A673 (cell line): ENCODE results near the gene TMEM242. TPM values are rescaled to one million over a fixed set of nuclear protein-coding genes. Genes with fewer than 3 reads are reported as not detected.

Source experiments
- BruUV-seq: library from RNA; stranded (reverse); fragments of 400-500 nt; replicated peaks from 2 replicates; lab custom pipeline; 2021; lab: Mats Ljungman, UMichigan
- CTCF ChIA-PET: fragments of 300-600 bp; sonication (Branson Sonifier 250); formaldehyde crosslinking; loops from one replicate; lab custom pipeline; 2022; ENCODE audit warnings: antibody characterized with exemption; lab: Charles Lee
- POLR2A ChIA-PET: fragments of 300-600 bp; sonication (Branson Sonifier 250); formaldehyde crosslinking; loops from one replicate; lab custom pipeline; 2022; ENCODE audit warnings: antibody characterized with exemption; ENCODE audit not compliant: low non-redundant PET; lab: Charles Lee
- DNase-seq: peaks from one replicate; pipeline ENCODE4 v3.0.0-alpha.2; 2015; ENCODE audit warnings: low spot score
- H3K27ac ChIP-seq: fragments of 200-600 bp; sonication (generic); 2 replicates; pipeline ENCODE4 v1.5.1; 2016; ENCODE audit warnings: mixed run types, low read depth, mild to moderate bottlenecking, mixed read lengths, antibody characterized with exemption, low read length; ENCODE audit not compliant: poor library complexity, severe bottlenecking
- H3K27me3 ChIP-seq: fragments of 200-600 bp; sonication (generic); replicated peaks from 2 replicates; pipeline ENCODE4 v1.6.1; 2017; ENCODE audit warnings: mixed run types, low read depth, mild to moderate bottlenecking, mixed read lengths, antibody characterized with exemption, low read length; ENCODE audit not compliant: insufficient read depth, poor library complexity
- H3K36me3 ChIP-seq: fragments of 200-600 bp; sonication (generic); 2 replicates; pipeline ENCODE4 v1.6.1; 2016; ENCODE audit warnings: mixed run types, mild to moderate bottlenecking, mixed read lengths, antibody characterized with exemption, low read length; ENCODE audit not compliant: insufficient read depth, poor library complexity, severe bottlenecking
- H3K4me1 ChIP-seq: fragments of 200-600 bp; sonication (generic); 2 replicates; pipeline ENCODE4 v1.6.1; 2017; ENCODE audit warnings: mixed run types, mild to moderate bottlenecking, mixed read lengths, antibody characterized with exemption, low read length; ENCODE audit not compliant: insufficient read depth, poor library complexity, severe bottlenecking
- H3K4me3 ChIP-seq: fragments of 200-600 bp; sonication (generic); 2 replicates; pipeline ENCODE4 v1.5.1; 2016; ENCODE audit warnings: low read depth, mixed run types, mild to moderate bottlenecking, mixed read lengths, low read length; ENCODE audit not compliant: poor library complexity, severe bottlenecking
- H3K9me3 ChIP-seq: fragments of 200-600 bp; sonication (generic); 2 replicates; pipeline ENCODE4 v1.6.1; 2016; ENCODE audit warnings: mixed run types, low read depth, mild to moderate bottlenecking, mixed read lengths, antibody characterized with exemption, low read length; ENCODE audit not compliant: poor library complexity, severe bottlenecking
- CTCF ChIP-seq: fragments of 300-800, 200-600 bp; sonication (generic); conservative IDR thresholded peaks from 2 replicates; pipeline ENCODE4 v1.5.1; 2017; ENCODE audit warnings: low read depth, mild to moderate bottlenecking, antibody characterized with exemption, low read length, moderate library complexity, mixed read lengths
- EZH2 ChIP-seq: fragments of 200-600 bp; sonication (generic); IDR thresholded peaks from 2 replicates; pipeline ENCODE4 v1.6.1; 2017; ENCODE audit warnings: borderline replicate concordance, low read depth, mild to moderate bottlenecking, mixed read lengths, antibody characterized with exemption, low read length; ENCODE audit not compliant: poor library complexity, severe bottlenecking
- intact Hi-C: fragments of 100-400 bp; cut with micrococcal nuclease; formaldehyde crosslinking; loops from one replicate; pipeline ENCODE4 v1.10.0; 2022; ENCODE audit not compliant: unreplicated experiment
- total RNA-seq: library from RNA; stranded (reverse); gene quantifications from 2 replicates; pipeline ENCODE4 v1.2.3, GENCODE V29; 2021

TMEM242 gene
- total RNA-seq, 1 experiment from 2014 or later, result 13.2 TPM

DNA sequence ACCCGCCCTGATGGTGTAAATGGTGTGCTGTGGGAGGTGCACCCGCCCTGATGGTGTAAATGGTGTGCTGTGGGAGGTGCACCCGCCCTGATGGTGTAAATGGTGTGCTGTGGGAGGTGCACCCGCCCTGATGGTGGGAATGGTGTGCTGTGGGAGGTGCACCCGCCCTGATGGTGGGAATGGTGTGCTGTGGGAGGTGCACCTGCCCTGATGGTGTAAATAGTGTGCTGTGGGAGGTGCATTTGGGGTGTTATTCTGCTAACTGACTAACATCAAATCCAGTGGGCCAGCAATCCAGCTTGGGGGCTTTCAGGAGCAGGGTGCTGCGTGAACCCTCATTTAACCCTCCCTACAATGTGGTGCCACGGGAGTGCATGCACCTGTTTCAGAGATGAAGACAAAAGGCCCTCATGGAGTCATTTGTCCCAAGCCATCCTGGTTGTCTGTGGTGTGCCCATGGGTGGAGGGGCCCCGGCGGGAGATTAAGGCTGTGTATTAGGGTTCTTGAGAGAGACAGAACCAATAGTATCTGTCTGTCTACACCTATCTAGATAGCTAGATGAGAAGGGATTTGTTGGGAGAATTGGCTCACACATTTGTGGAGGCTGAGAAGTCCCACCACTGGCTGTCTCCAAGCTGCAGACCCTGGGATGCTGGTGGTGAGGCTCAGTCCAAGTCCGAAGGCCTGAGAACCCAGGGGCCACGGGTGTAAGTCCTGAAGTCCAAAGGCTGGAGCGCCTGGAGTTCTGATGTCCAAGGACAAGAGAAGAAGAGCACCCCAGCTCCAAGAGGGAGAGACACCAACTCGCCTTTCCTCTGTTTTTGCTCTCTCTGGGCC lies 39.2 kb downstream of the TMEM242 start:
- Histone ChIP-seq H3K36me3 (no peaks in the 10 kb centered on the region), H3K4me3 (no peak overlapping the region), H3K27me3 (no peaks in the 10 kb centered on the region), H3K4me1 (no peaks in the 10 kb centered on the region), H3K9me3 (no peaks in the 10 kb centered on the region), H3K27ac (no peak overlapping the region)
- no peak for DNase-seq
- POLR2A ChIA-PET, result no interaction called here
- intact Hi-C loops, result no loop called here
- CTCF ChIA-PET, result no interaction called here
- BruUV-seq, result no TSS peak
- no peak for TF ChIP-seq CTCF
- no peak for TF ChIP-seq EZH2

- Histone ChIP-seq H3K27ac (no peak overlapping the region), H3K4me1 (no peaks in the 10 kb centered on the region), H3K36me3 (no peaks in the 10 kb centered on the region), H3K9me3 (no peaks in the 10 kb centered on the region), H3K27me3 (no peaks in the 10 kb centered on the region), H3K4me3 (no peak overlapping the region)
- no TSS peak for BruUV-seq
- ChIA-PET POLR2A (no interaction called here), CTCF (no interaction called here)
- TF ChIP-seq EZH2, result no peak
- TF ChIP-seq CTCF, result no peak
- intact Hi-C loops, result no loop called here
- no peak for DNase-seq
These were observed 39.9 kb downstream of the TMEM242 start for GRCh38 chr6:157283330-157283898.

- POLR2A ChIA-PET, result no interaction called here
These were observed 41.0 kb downstream of the TMEM242 start for GRCh38 chr6:157282284-157282683.

More at GRCh38 chr6:157282284-157282683, 41.0 kb downstream of the TMEM242 start:
- BruUV-seq, result no TSS peak
- H3K27ac ChIP-seq, result no peak overlapping the region
- TF ChIP-seq EZH2 (no peak), CTCF (no peak)
- intact Hi-C loops, result no loop called here
- no peaks in the 10 kb centered on the region for H3K27me3 ChIP-seq
- no peak overlapping the region for H3K4me3 ChIP-seq
- no peak for DNase-seq
- CTCF ChIA-PET, result interaction anchor here (0.6 kb wide), 2 partner anchors 56 to 454 kb away, joined by 11 to 16 read pairs; no protein-coding TSS in a partner anchor
- H3K9me3 ChIP-seq, result no peaks in the 10 kb centered on the region
- no peaks in the 10 kb centered on the region for H3K4me1 ChIP-seq
- H3K36me3 ChIP-seq, result no peaks in the 10 kb centered on the region
